PC-3 (cell line): ENCODE data around the gene FGFR3. TPM values are rescaled to one million over a fixed set of nuclear protein-coding genes. Genes with fewer than 3 reads are reported as not detected.

ENCODE experiments used
- ATAC-seq: fragments of 200-7000 bp; cut with Tn5 transposase; 2 replicates; pipeline ENCODE4 v1.9.1; 2020; ENCODE audit warnings: mild to moderate bottlenecking, moderate library complexity
- BruUV-seq: library from RNA; stranded (reverse); fragments of 400-500 nt; replicated peaks from 2 replicates; lab custom pipeline; 2021; lab: Mats Ljungman, UMichigan
- CTCF ChIA-PET: fragments of 300-600 bp; sonication (Branson Sonifier 250); formaldehyde crosslinking; loops from one replicate; lab custom pipeline; 2022; ENCODE audit warnings: antibody characterized with exemption; lab: Charles Lee
- POLR2A ChIA-PET: fragments of 300-600 bp; sonication (Branson Sonifier 250); formaldehyde crosslinking; loops from one replicate; lab custom pipeline; 2022; ENCODE audit warnings: antibody characterized with exemption; ENCODE audit not compliant: unreplicated experiment; lab: Charles Lee
- DNase-seq: peaks from one replicate; pipeline ENCODE4 v3.0.0-alpha.2; 2015
- H2AFZ ChIP-seq: fragments of 300-600 bp; sonication (generic); 2 replicates; pipeline ENCODE4 v1.6.0; 2016; ENCODE audit warnings: antibody characterized with exemption, low read length
- H3F3A ChIP-seq: fragments of 300-600 bp; sonication (generic); one replicate; pipeline ENCODE4 v1.6.0; 2017; ENCODE audit warnings: antibody characterized with exemption, low read length, control low read depth, mild to moderate bottlenecking; ENCODE audit not compliant: unreplicated experiment
- H3K27ac ChIP-seq: fragments of 300-600 bp; sonication (generic); 2 replicates; pipeline ENCODE4 v1.5.1; 2016; ENCODE audit warnings: mild to moderate bottlenecking, low read length
- H3K27me3 ChIP-seq: fragments of 300-600 bp; sonication (generic); 2 replicates; pipeline ENCODE4 v1.6.1; 2016; ENCODE audit warnings: low read length, mixed read lengths
- H3K36me3 ChIP-seq: fragments of 300-600 bp; sonication (generic); 2 replicates; pipeline ENCODE4 v1.6.1; 2016; ENCODE audit warnings: low read depth, mixed run types, low read length, mixed read lengths
- H3K4me1 ChIP-seq: fragments of 300-600 bp; sonication (generic); 2 replicates; pipeline ENCODE4 v1.5.1; 2016; ENCODE audit warnings: low read length; ENCODE audit not compliant: insufficient read depth
- H3K4me2 ChIP-seq: fragments of 300-600 bp; sonication (generic); 2 replicates; pipeline ENCODE4 v1.6.0; 2016; ENCODE audit warnings: low read length
- H3K4me3 ChIP-seq: fragments of 300-600 bp; sonication (generic); 2 replicates; pipeline ENCODE4 v1.5.1; 2016; ENCODE audit warnings: mild to moderate bottlenecking, low read length, mixed read lengths
- H3K79me2 ChIP-seq: fragments of 300-600 bp; sonication (generic); 2 replicates; pipeline ENCODE4 v1.6.1; 2017; ENCODE audit warnings: low read length, mixed read lengths
- H3K9ac ChIP-seq: fragments of 300-600 bp; sonication (generic); 2 replicates; pipeline ENCODE4 v1.6.0; 2016; ENCODE audit warnings: mild to moderate bottlenecking, low read length
- H3K9me2 ChIP-seq: fragments of 300-600 bp; sonication (generic); replicated peaks from 2 replicates; pipeline ENCODE4 v1.6.1; 2016; ENCODE audit warnings: mixed run types, low read length, mixed read lengths
- H3K9me3 ChIP-seq: fragments of 300-600 bp; sonication (generic); 2 replicates; pipeline ENCODE4 v1.6.1; 2016; ENCODE audit warnings: low read length, mixed read lengths
- H4K20me1 ChIP-seq: fragments of 300-600 bp; sonication (generic); 2 replicates; pipeline ENCODE4 v1.6.1; 2016; ENCODE audit warnings: low read length, mixed read lengths
- EZH2 ChIP-seq: fragments of 300-600 bp; sonication (generic); IDR thresholded peaks from one replicate; pipeline ENCODE4 v1.6.1; 2017; ENCODE audit warnings: antibody characterized with exemption, mild to moderate bottlenecking, low read length; ENCODE audit not compliant: unreplicated experiment
- EZH2phosphoT487 ChIP-seq: fragments of 300-600 bp; sonication (generic); IDR thresholded peaks from 2 replicates; pipeline ENCODE4 v1.6.1; 2018; ENCODE audit warnings: mild to moderate bottlenecking, antibody characterized with exemption, low read length, borderline replicate concordance
- intact Hi-C: fragments of 100-400 bp; cut with micrococcal nuclease; formaldehyde crosslinking; loops from 2 replicates; pipeline ENCODE4 v1.9.0; 2023
- total RNA-seq: library from RNA; depleted of rRNA; stranded (reverse); fragments of >200 nt; gene quantifications from 2 replicates; pipeline ENCODE4 v1.2.3, GENCODE V29; 2014
- TF ChIP-seq, protein P1 (sequence below): fragments of 300-600 bp; sonication (generic); conservative IDR thresholded peaks from 2 replicates; pipeline ENCODE4 v1.5.1; 2017; ENCODE audit warnings: antibody characterized with exemption, low read depth, mild to moderate bottlenecking, low read length

The FGFR3 gene
- total RNA-seq, 1 experiment from 2014 or later: 0.11 TPM

DNA sequence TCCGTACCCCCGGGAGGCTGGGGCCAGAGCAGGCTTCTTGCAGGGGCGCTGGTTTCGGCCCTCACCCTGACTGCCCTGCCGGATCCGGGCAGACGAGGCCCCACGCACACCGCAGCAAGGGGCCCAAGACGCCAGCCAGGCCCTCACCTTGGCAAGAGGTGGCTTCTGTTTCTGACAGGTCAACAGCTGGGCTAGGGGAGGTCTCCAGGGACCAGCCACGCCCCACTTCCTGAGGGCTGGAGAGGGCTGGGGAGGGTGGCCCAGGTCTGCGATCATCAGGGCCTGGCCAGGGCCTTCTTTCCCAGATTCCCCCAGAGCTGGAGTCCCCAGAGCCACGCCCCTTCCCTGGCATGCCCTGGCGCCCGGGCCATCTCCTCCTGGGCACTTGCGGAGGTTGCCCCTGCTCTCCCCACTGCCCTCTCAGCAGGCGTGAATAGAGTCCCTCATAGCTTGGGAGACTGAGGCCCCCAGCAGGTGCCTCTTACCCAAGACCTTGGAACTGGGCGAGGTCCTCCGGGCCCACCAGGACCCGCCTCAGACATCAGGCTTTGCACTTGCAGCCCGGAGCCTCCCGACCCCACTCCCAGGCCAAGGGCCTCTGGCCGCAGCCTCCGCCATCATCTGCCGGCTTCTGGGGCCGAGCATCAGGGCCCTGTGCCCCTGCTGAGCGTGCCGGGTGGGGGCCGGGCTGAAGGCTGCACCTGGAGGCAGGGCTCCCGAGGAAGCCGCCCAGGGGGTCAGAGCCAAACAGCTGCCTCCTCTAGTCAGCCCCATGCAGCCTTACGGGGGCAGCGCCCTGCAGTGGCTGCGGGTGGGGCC lies 6.3 kb upstream of the FGFR3 start:
- intact Hi-C loops: no loop called here
- POLR2A ChIA-PET: no interaction called here
- H2AFZ ChIP-seq: no peak overlapping the region
- no peak for ATAC-seq
- no peak for DNase-seq
- no peaks in the 10 kb centered on the region for H3K36me3 ChIP-seq
- H3F3A ChIP-seq: no peaks in the 10 kb centered on the region
- no peak overlapping the region for H3K27ac ChIP-seq
- no peaks in the 10 kb centered on the region for H3K9me3 ChIP-seq
- H3K4me3 ChIP-seq: no peak overlapping the region
- no TSS peak for BruUV-seq
- no peaks in the 10 kb centered on the region for H4K20me1 ChIP-seq
- H3K9ac ChIP-seq: no peak overlapping the region
- H3K4me1 ChIP-seq: no peaks in the 10 kb centered on the region
- no peak overlapping the region for H3K4me2 ChIP-seq
- H3K27me3 ChIP-seq: no peaks in the 10 kb centered on the region
- H3K79me2 ChIP-seq: no peaks in the 10 kb centered on the region
- CTCF ChIA-PET: no interaction called here
- TF ChIP-seq EZH2 (no peak), EZH2phosphoT487 (no peak)
- TF ChIP-seq, protein P1, sequence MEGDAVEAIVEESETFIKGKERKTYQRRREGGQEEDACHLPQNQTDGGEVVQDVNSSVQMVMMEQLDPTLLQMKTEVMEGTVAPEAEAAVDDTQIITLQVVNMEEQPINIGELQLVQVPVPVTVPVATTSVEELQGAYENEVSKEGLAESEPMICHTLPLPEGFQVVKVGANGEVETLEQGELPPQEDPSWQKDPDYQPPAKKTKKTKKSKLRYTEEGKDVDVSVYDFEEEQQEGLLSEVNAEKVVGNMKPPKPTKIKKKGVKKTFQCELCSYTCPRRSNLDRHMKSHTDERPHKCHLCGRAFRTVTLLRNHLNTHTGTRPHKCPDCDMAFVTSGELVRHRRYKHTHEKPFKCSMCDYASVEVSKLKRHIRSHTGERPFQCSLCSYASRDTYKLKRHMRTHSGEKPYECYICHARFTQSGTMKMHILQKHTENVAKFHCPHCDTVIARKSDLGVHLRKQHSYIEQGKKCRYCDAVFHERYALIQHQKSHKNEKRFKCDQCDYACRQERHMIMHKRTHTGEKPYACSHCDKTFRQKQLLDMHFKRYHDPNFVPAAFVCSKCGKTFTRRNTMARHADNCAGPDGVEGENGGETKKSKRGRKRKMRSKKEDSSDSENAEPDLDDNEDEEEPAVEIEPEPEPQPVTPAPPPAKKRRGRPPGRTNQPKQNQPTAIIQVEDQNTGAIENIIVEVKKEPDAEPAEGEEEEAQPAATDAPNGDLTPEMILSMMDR: no peak
- H3K9me2 ChIP-seq: no peaks in the 10 kb centered on the region

DNA sequence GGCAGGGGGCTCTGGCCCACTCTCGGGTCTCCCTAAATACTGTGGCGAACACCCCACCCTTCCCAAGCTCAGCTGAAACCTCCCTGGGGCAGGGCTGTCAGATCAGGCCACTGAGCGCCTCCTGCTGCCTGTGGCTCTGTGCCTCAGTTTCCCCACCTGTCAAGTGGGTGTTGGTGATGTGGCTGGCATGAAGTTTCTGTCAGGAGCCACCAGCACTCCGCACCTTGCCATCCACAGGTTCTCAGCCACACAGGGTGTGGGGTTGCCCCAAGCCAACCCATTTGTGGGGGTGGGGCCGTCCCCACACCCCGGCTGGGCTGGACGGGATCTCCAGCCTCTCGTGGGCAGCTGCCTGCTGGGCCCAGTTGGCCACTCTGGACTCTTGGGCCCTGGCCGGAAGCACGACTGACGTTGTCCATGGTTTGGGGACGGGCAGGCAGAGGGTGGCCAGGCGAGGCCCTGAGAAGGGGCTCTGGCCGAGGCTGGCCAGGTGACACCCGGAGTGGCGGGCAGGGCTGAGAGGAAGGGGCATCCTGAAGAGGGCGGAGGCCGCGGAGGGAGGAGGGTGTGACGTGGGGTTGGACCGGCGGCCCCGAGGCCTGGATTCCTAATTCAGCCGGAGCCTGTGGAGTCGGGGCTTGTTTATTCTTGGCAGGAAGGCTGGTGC lies 5.5 kb upstream of the FGFR3 start:
- Histone ChIP-seq H4K20me1 (no peaks in the 10 kb centered on the region), H3K9me3 (no peaks in the 10 kb centered on the region), H3K27me3 (no peaks in the 10 kb centered on the region), H3K4me2 (no peak overlapping the region), H3K4me1 (no peaks in the 10 kb centered on the region), H3K36me3 (no peaks in the 10 kb centered on the region), H3F3A (no peaks in the 10 kb centered on the region), H3K4me3 (no peak overlapping the region), H3K27ac (no peak overlapping the region), H2AFZ (no peak overlapping the region), H3K79me2 (no peaks in the 10 kb centered on the region), H3K9me2 (no peaks in the 10 kb centered on the region), H3K9ac (no peak overlapping the region)
- POLR2A ChIA-PET: no interaction called here
- ATAC-seq (no peak), DNase-seq (no peak)
- CTCF ChIA-PET: no interaction called here
- intact Hi-C loops: no loop called here
- no TSS peak for BruUV-seq
- TF ChIP-seq EZH2phosphoT487: no peak
- TF ChIP-seq EZH2: no peak
- TF ChIP-seq, protein P1: no peak
